ENCODE data around the gene CCBE1. TPM values are rescaled to one million over a fixed set of nuclear protein-coding genes. Genes with fewer than 3 reads are reported as not detected.
A peak's percentile ranks its signal among the peaks of the same experiment; 100 is the strongest.

The CCBE1 gene
- total and polyA plus RNA-seq, 12 donors: 0.24 to 10.3 (median 1.3) TPM

DNA sequence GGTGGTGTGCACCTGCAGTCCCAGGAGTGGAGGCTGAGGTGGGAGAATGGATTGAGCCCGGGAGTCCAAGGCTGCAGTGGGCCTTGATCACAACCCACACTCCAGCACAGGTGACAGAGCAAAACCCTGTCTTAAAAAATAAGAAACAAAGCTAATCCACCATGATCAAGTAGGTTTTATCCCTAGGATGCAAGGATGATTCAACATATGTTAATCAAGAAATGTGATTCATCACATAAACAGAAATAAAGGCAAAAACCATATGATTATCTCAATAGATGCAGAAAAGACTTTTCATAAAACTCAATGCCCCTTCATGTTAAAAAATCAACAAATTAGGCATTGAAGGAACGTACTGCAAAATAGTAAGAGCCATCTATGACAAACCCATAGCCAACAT is 58.1 kb downstream of the CCBE1 start:
- Histone ChIP-seq H3K9me3 (no peaks in the 10 kb centered on the region), H3K27ac (no peak overlapping the region), H3K4me3 (no peak overlapping the region), H3K27me3 (no peaks in the 10 kb centered on the region), H3K4me1 (peaks cover 0 to 14% (median 0%) of the 10 kb centered on the region in 9 donors), H3K36me3 (no peaks in the 10 kb centered on the region)
- intact Hi-C loops (cut with DNase I): loop anchor here in 4 of 10 donors (5.0 to 10.0 kb wide), 4 partner anchors 176 to 186 kb away; no protein-coding TSS in a partner anchor
- WGBS, 2 donors: 87 to 88% methylated on average over 2 of the region's 2 CpGs
- no peak for DNase-seq
- no peak for ATAC-seq
- TF ChIP-seq, protein P1, sequence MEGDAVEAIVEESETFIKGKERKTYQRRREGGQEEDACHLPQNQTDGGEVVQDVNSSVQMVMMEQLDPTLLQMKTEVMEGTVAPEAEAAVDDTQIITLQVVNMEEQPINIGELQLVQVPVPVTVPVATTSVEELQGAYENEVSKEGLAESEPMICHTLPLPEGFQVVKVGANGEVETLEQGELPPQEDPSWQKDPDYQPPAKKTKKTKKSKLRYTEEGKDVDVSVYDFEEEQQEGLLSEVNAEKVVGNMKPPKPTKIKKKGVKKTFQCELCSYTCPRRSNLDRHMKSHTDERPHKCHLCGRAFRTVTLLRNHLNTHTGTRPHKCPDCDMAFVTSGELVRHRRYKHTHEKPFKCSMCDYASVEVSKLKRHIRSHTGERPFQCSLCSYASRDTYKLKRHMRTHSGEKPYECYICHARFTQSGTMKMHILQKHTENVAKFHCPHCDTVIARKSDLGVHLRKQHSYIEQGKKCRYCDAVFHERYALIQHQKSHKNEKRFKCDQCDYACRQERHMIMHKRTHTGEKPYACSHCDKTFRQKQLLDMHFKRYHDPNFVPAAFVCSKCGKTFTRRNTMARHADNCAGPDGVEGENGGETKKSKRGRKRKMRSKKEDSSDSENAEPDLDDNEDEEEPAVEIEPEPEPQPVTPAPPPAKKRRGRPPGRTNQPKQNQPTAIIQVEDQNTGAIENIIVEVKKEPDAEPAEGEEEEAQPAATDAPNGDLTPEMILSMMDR (IDR thresholded peaks at IDR 0.05): no peak

DNA sequence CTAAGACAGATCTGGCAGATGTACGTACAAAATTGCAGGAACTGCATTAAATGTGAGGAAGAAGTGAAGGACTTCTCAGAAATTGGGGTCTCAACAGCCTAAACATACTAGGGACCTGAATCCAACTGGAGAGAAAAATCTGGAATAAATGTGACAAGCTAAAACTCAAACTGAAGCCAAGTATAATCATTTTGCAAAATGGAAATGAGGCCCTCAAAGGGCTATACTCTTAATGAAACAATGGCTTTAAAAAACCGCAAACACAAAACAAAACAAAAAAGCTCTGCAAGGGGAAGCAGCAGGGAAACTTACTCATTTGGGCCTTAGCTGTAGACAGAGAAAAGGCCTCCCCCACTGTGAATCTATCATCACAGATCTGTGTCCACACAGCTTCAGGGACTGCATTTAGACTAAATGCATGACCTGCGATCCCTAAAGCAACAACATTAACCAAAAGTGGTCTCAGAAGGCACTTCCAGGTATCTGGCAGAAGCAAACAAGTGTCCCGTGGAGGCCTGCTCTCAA is 63.2 kb downstream of the CCBE1 start:
- Histone ChIP-seq H3K36me3 (no peaks in the 10 kb centered on the region), H3K27me3 (no peaks in the 10 kb centered on the region), H3K4me3 (no peak overlapping the region), H3K4me1 (peaks cover 0 to 18% (median 0%) of the 10 kb centered on the region in 9 donors), H3K9me3 (peaks cover 0 to 8% (median 0%) of the 10 kb centered on the region in 11 donors), H3K27ac (peak overlapping the region in 1 of 10 donors; percentile 0)
- no peak for ATAC-seq
- no peak for DNase-seq
- TF ChIP-seq, protein P1 (IDR thresholded peaks at IDR 0.05): no peak
- 84 to 88% methylated on average over 4 of the region's 4 CpGs for WGBS, 2 donors
- intact Hi-C loops (cut with DNase I): loop anchor here in 5 of 10 donors (5.0 to 10.0 kb wide), 4 partner anchors 179 to 191 kb away; no protein-coding TSS in a partner anchor

DNA sequence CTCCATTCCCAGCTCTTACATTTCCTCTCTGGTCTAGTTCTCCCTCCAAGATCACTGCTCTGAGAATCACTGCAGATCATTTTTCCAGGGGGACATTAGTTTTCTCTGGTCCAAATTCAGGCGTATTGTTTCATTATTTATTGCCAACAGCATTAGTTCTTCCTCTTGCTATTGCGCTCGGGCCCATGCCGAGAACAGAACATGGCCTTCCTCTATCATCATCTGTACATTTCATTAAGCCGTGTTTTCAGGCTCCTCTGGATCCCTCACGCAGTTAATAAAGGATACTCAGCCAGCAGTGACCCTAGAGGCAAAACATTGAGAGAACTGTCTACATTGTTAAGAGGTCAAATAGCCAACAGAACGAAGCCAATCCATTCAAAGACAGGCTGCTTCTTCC is 63.9 kb downstream of the CCBE1 start:
- peaks cover 0 to 8% (median 0%) of the 10 kb centered on the region in 11 donors for H3K9me3 ChIP-seq
- H3K27me3 ChIP-seq: no peaks in the 10 kb centered on the region
- intact Hi-C loops (cut with DNase I): loop anchor here in 5 of 10 donors (5.0 to 10.0 kb wide), 4 partner anchors 179 to 191 kb away; no protein-coding TSS in a partner anchor
- no peak for ATAC-seq
- H3K36me3 ChIP-seq: no peaks in the 10 kb centered on the region
- no peak for DNase-seq
- no peak overlapping the region for H3K4me3 ChIP-seq
- H3K4me1 ChIP-seq: peaks cover 0 to 18% (median 0%) of the 10 kb centered on the region in 9 donors
- TF ChIP-seq, protein P1 (IDR thresholded peaks at IDR 0.05): no peak
- peak overlapping the region in 1 of 10 donors; percentile 0 for H3K27ac ChIP-seq
- WGBS, 2 donors: 61 to 71% methylated on average over 7 of the region's 7 CpGs

DNA sequence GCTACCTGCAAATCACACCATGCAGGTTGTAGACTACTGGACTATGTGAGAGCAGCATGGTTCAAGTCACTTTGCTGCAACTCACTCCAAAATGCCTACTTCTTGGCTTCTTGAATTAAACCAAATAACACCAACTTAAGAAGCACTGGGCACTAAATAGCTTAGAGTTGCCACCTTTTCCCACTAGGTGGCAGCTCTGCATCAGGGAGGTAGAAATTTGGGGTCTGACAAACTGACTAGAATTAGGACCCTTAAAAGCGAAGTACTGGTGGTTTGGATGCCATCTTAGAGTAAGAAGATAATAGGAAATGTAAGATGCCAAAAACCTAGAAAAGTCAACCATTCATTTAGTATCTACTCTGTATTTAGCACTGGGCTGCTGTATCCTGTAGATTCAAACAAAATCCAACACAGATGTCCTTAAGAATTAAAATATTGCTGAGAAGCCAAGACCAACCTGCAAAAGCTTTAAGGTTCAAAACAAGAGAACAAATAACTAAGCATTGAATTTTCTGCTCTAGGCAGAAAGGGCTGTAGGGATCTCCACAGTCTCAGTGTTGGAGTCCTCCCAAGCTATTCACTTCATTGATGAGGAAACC is 65.5 kb downstream of the CCBE1 start:
- WGBS, 2 donors: 76 to 81% methylated on average over 1 of the region's 1 CpG
- DNase-seq: no peak

More for the DNA sequence above, 65.5 kb downstream of the CCBE1 start:
- intact Hi-C loops (cut with DNase I): loop anchor here in 8 of 10 donors (2.0 to 10.0 kb wide), 5 partner anchors 177 to 193 kb away; no protein-coding TSS in a partner anchor
- no peak for ATAC-seq
- TF ChIP-seq, protein P1 (IDR thresholded peaks at IDR 0.05): peak; percentile 6 to 62 (median 53)
- Histone ChIP-seq H3K4me1 (peaks cover 0 to 18% (median 0%) of the 10 kb centered on the region in 9 donors), H3K9me3 (peaks cover 0 to 8% (median 0%) of the 10 kb centered on the region in 11 donors), H3K27me3 (no peaks in the 10 kb centered on the region), H3K4me3 (no peak overlapping the region), H3K36me3 (no peaks in the 10 kb centered on the region), H3K27ac (no peak overlapping the region)
